ENCODE results near the gene GCNA. TPM values are rescaled to one million over a fixed set of nuclear protein-coding genes. Genes with fewer than 3 reads are reported as not detected.

The GCNA gene
- total and polyA plus RNA-seq, 2 experiments from 2014 or later, result 1.2 to 1.5 TPM

GRCh38 chrX:71542411-71542810 is 35.8 kb upstream of the GCNA start:
- H3K27me3 ChIP-seq (ENCODE audit: insufficient read depth), result no peaks in the 10 kb centered on the region
- H3K36me3 Mint-ChIP-seq (ENCODE audit: low read depth), result peaks cover 62% of the 10 kb centered on the region
- H3K9me2 ChIP-seq (ENCODE audit: insufficient read depth), result no peaks in the 10 kb centered on the region
- H3K4me3 ChIP-seq, result no peak overlapping the region
- H3K27me3 Mint-ChIP-seq (ENCODE audit: insufficient read depth, low read depth, poor library complexity), result peaks cover 1% of the 10 kb centered on the region
- no peaks in the 10 kb centered on the region for H3F3A ChIP-seq (replicated peaks; ENCODE audit: low read depth)
- peak overlapping the region; percentile 45; the same call in 1 of the 2 replicates for H3K27ac ChIP-seq (ENCODE audit: low read depth)
- H3K79me2 ChIP-seq (replicated peaks; ENCODE audit: insufficient read depth), result peaks cover 96% of the 10 kb centered on the region
- H3K27ac Mint-ChIP-seq, result no peak overlapping the region
- H3K4me1 ChIP-seq (ENCODE audit: insufficient read depth), result peaks cover 18% of the 10 kb centered on the region
- peaks cover 41% of the 10 kb centered on the region for H3K4me1 Mint-ChIP-seq
- no peak overlapping the region for H3K4me3 Mint-ChIP-seq
- no peak for DNase-seq (ENCODE audit: low spot score)
- peaks cover 46% of the 10 kb centered on the region for H4K20me1 ChIP-seq (replicated peaks; ENCODE audit: insufficient read depth)
- no peak for ATAC-seq
- no peak for TF ChIP-seq CREB1 (CRISPR knock-in tag; IDR thresholded peaks at IDR 0.05; ENCODE audit: low read depth)
- H3K36me3 ChIP-seq (ENCODE audit: insufficient read depth), result peaks cover 20% of the 10 kb centered on the region; the same call in 1 of the 2 replicates
- H3K4me2 ChIP-seq, result no peak overlapping the region
- no peak overlapping the region for H2AFZ ChIP-seq
- H3K9me3 Mint-ChIP-seq, result no peaks in the 10 kb centered on the region

GRCh38 chrX:71542825-71543224 is 35.4 kb upstream of the GCNA start:
- no peak overlapping the region for H3K27ac ChIP-seq (ENCODE audit: low read depth)
- ATAC-seq, result no peak
- peaks cover 19% of the 10 kb centered on the region; the same call in 1 of the 2 replicates for H3K36me3 ChIP-seq (ENCODE audit: insufficient read depth)

More at GRCh38 chrX:71542825-71543224, 35.4 kb upstream of the GCNA start:
- H2AFZ ChIP-seq, result no peak overlapping the region
- peaks cover 18% of the 10 kb centered on the region for H3K4me1 ChIP-seq (ENCODE audit: insufficient read depth)
- no peak overlapping the region for H3K27ac Mint-ChIP-seq
- H3F3A ChIP-seq (replicated peaks; ENCODE audit: low read depth), result no peaks in the 10 kb centered on the region
- DNase-seq (ENCODE audit: low spot score), result no peak
- no peak overlapping the region for H3K4me3 Mint-ChIP-seq
- peaks cover 41% of the 10 kb centered on the region for H3K4me1 Mint-ChIP-seq
- H4K20me1 ChIP-seq (replicated peaks; ENCODE audit: insufficient read depth), result peaks cover 46% of the 10 kb centered on the region
- TF ChIP-seq, protein P1, sequence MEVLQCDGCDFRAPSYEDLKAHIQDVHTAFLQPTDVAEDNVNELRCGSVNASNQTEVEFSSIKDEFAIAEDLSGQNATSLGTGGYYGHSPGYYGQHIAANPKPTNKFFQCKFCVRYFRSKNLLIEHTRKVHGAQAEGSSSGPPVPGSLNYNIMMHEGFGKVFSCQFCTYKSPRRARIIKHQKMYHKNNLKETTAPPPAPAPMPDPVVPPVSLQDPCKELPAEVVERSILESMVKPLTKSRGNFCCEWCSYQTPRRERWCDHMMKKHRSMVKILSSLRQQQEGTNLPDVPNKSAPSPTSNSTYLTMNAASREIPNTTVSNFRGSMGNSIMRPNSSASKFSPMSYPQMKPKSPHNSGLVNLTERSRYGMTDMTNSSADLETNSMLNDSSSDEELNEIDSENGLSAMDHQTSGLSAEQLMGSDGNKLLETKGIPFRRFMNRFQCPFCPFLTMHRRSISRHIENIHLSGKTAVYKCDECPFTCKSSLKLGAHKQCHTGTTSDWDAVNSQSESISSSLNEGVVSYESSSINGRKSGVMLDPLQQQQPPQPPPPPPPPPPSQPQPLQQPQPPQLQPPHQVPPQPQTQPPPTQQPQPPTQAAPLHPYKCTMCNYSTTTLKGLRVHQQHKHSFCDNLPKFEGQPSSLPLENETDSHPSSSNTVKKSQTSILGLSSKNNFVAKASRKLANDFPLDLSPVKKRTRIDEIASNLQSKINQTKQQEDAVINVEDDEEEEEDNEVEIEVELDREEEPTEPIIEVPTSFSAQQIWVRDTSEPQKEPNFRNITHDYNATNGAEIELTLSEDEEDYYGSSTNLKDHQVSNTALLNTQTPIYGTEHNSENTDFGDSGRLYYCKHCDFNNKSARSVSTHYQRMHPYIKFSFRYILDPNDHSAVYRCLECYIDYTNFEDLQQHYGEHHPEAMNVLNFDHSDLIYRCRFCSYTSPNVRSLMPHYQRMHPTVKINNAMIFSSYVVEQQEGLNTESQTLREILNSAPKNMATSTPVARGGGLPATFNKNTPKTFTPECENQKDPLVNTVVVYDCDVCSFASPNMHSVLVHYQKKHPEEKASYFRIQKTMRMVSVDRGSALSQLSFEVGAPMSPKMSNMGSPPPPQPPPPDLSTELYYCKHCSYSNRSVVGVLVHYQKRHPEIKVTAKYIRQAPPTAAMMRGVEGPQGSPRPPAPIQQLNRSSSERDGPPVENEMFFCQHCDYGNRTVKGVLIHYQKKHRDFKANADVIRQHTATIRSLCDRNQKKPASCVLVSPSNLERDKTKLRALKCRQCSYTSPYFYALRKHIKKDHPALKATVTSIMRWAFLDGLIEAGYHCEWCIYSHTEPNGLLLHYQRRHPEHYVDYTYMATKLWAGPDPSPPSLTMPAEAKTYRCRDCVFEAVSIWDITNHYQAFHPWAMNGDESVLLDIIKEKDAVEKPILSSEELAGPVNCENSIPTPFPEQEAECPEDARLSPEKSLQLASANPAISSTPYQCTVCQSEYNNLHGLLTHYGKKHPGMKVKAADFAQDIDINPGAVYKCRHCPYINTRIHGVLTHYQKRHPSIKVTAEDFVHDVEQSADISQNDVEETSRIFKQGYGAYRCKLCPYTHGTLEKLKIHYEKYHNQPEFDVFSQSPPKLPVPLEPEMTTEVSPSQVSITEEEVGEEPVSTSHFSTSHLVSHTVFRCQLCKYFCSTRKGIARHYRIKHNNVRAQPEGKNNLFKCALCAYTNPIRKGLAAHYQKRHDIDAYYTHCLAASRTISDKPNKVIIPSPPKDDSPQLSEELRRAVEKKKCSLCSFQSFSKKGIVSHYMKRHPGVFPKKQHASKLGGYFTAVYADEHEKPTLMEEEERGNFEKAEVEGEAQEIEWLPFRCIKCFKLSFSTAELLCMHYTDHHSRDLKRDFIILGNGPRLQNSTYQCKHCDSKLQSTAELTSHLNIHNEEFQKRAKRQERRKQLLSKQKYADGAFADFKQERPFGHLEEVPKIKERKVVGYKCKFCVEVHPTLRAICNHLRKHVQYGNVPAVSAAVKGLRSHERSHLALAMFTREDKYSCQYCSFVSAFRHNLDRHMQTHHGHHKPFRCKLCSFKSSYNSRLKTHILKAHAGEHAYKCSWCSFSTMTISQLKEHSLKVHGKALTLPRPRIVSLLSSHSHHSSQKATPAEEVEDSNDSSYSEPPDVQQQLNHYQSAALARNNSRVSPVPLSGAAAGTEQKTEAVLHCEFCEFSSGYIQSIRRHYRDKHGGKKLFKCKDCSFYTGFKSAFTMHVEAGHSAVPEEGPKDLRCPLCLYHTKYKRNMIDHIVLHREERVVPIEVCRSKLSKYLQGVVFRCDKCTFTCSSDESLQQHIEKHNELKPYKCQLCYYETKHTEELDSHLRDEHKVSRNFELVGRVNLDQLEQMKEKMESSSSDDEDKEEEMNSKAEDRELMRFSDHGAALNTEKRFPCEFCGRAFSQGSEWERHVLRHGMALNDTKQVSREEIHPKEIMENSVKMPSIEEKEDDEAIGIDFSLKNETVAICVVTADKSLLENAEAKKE (CRISPR knock-in tag; IDR thresholded peaks at IDR 0.05), result no peak
- no peak for TF ChIP-seq ETS1 (IDR thresholded peaks at IDR 0.05)
- TF ChIP-seq ZNF331 (CRISPR knock-in tag; IDR thresholded peaks at IDR 0.05; ENCODE audit: low read depth), result no peak
- TF ChIP-seq JUNB (IDR thresholded peaks at IDR 0.05; ENCODE audit: unreplicated experiment), result no peak
- TF ChIP-seq ZNF114 (CRISPR knock-in tag; IDR thresholded peaks at IDR 0.05), result no peak
- no peak for TF ChIP-seq STAT1 (IDR thresholded peaks at IDR 0.05; ENCODE audit: unreplicated experiment)
- TF ChIP-seq CREB1 (CRISPR knock-in tag; IDR thresholded peaks at IDR 0.05; ENCODE audit: low read depth), result no peak
- TF ChIP-seq EZH2 (IDR thresholded peaks at IDR 0.05; ENCODE audit: low read depth, unreplicated experiment), result no peak
- no peak for TF ChIP-seq EZH2phosphoT487 (IDR thresholded peaks at IDR 0.05; ENCODE audit: unreplicated experiment)
- TF ChIP-seq, protein P2, sequence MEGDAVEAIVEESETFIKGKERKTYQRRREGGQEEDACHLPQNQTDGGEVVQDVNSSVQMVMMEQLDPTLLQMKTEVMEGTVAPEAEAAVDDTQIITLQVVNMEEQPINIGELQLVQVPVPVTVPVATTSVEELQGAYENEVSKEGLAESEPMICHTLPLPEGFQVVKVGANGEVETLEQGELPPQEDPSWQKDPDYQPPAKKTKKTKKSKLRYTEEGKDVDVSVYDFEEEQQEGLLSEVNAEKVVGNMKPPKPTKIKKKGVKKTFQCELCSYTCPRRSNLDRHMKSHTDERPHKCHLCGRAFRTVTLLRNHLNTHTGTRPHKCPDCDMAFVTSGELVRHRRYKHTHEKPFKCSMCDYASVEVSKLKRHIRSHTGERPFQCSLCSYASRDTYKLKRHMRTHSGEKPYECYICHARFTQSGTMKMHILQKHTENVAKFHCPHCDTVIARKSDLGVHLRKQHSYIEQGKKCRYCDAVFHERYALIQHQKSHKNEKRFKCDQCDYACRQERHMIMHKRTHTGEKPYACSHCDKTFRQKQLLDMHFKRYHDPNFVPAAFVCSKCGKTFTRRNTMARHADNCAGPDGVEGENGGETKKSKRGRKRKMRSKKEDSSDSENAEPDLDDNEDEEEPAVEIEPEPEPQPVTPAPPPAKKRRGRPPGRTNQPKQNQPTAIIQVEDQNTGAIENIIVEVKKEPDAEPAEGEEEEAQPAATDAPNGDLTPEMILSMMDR (conservative IDR thresholded peaks at IDR 0.05; ENCODE audit: low read depth in 2 of 2), result no peak
- peaks cover 3% of the 10 kb centered on the region for H3K27me3 Mint-ChIP-seq (ENCODE audit: insufficient read depth, low read depth, poor library complexity)
- no peak overlapping the region for H3K4me2 ChIP-seq
- no peaks in the 10 kb centered on the region for H3K27me3 ChIP-seq (ENCODE audit: insufficient read depth)
- H3K79me2 ChIP-seq (replicated peaks; ENCODE audit: insufficient read depth), result peaks cover 96% of the 10 kb centered on the region
- H3K9me3 Mint-ChIP-seq, result no peaks in the 10 kb centered on the region
- H3K9me2 ChIP-seq (ENCODE audit: insufficient read depth), result no peaks in the 10 kb centered on the region
- no peak overlapping the region for H3K4me3 ChIP-seq
- H3K36me3 Mint-ChIP-seq (ENCODE audit: low read depth), result peaks cover 63% of the 10 kb centered on the region

All from GM23338 (cell line).